HepG2 (cell line): ENCODE results near the gene EMC8. TPM values are rescaled to one million over a fixed set of nuclear protein-coding genes. Genes with fewer than 3 reads are reported as not detected.

Source experiments
- CCDC6 ChIP-seq: sonication (generic); formaldehyde crosslinking; IDR thresholded peaks from 2 replicates; pipeline ENCODE4 v1.8.1; 2022; ENCODE audit warnings: mild to moderate bottlenecking, missing genetic modification reagents, moderate library complexity
- CREB3 ChIP-seq: sonication (generic); formaldehyde crosslinking; IDR thresholded peaks from 2 replicates; pipeline ENCODE4 v1.5.0; 2020; ENCODE audit warnings: missing genetic modification reagents
- ETV6 ChIP-seq: sonication (generic); formaldehyde crosslinking; conservative IDR thresholded peaks from 2 replicates; pipeline ENCODE4 v1.4.0; 2020; ENCODE audit warnings: missing genetic modification reagents
- GMEB2 ChIP-seq: IDR thresholded peaks from 2 replicates; pipeline ENCODE4 v1.6.1; 2016; ENCODE audit warnings: missing biosample characterization, missing genetic modification reagents, low read depth
- HOXA3 ChIP-seq: sonication (generic); formaldehyde crosslinking; IDR thresholded peaks from 2 replicates; pipeline ENCODE4 v1.5.0; 2020; ENCODE audit warnings: missing genetic modification reagents
- KLF9 ChIP-seq: IDR thresholded peaks from 2 replicates; pipeline ENCODE4 v1.6.1; 2016; ENCODE audit warnings: low read depth
- MYNN ChIP-seq: sonication (generic); formaldehyde crosslinking; IDR thresholded peaks from 2 replicates; pipeline ENCODE4 v1.4.0; 2020; ENCODE audit warnings: mild to moderate bottlenecking, low read depth, missing genetic modification reagents
- RXRB ChIP-seq: IDR thresholded peaks from 2 replicates; pipeline ENCODE4 v1.6.1; 2016; ENCODE audit warnings: borderline replicate concordance, missing genetic modification reagents, missing compliant biosample characterization
- SIN3A ChIP-seq: IDR thresholded peaks from 2 replicates; pipeline ENCODE4 v1.6.1; 2011; ENCODE audit warnings: low read depth, mild to moderate bottlenecking, control low read depth, low read length, borderline replicate concordance
- ZMYM2 ChIP-seq: sonication (generic); formaldehyde crosslinking; IDR thresholded peaks from 2 replicates; pipeline ENCODE4 v1.8.0; 2022; ENCODE audit warnings: mild to moderate bottlenecking, missing genetic modification reagents
- ZMYM4 ChIP-seq: sonication (generic); formaldehyde crosslinking; IDR thresholded peaks from 2 replicates; pipeline ENCODE4 v1.8.1; 2023; ENCODE audit warnings: mild to moderate bottlenecking, missing genetic modification reagents
- ZNF460 ChIP-seq: sonication (generic); formaldehyde crosslinking; IDR thresholded peaks from 2 replicates; pipeline ENCODE4 v1.5.1; 2020; ENCODE audit warnings: missing genetic modification reagents, mild to moderate bottlenecking, borderline replicate concordance
- ZNF619 ChIP-seq: sonication (generic); formaldehyde crosslinking; IDR thresholded peaks from 2 replicates; pipeline ENCODE4 v1.4.0; 2020; ENCODE audit warnings: mild to moderate bottlenecking, missing genetic modification reagents
- ZNF639 ChIP-seq: conservative IDR thresholded peaks from 2 replicates; pipeline ENCODE4 v1.6.1; 2018; ENCODE audit warnings: missing genetic modification reagents
- ZNF672 ChIP-seq: sonication (generic); formaldehyde crosslinking; IDR thresholded peaks from 2 replicates; pipeline ENCODE4 v1.8.1; 2022; ENCODE audit warnings: missing genetic modification reagents
- polyA plus RNA-seq, 8 experiments: library from polyadenylated mRNA; depleted of rRNA in 3 of 8; stranded (reverse) in 7 of 8; unstranded in 1 of 8; fragments of >200 nt; fragmentation: Illumina TruSeq in 4 of 8; extraction: Trizol in 4 of 8; gene quantifications; 2 replicates each; pipeline versions ENCODE4 v1.2.1 to v1.2.3, GENCODE V29; 2011 to 2016; ENCODE audit warnings: low read depth in 4 of 8, missing spikeins in 1 of 8, mixed read lengths in 1 of 8; ENCODE audit not compliant: insufficient read depth in 1 of 8
- total RNA-seq, 5 experiments: library from RNA; depleted of rRNA; stranded (reverse); fragments of >200 nt; fragmentation: Illumina TruSeq; extraction: Trizol; gene quantifications; 2 replicates each; pipeline ENCODE4 v1.2.3, GENCODE V29; 2016; ENCODE audit warnings: low read depth in 1 of 5
- TF ChIP-seq, protein P1 (sequence below): sonication (generic); formaldehyde crosslinking; IDR thresholded peaks from 2 replicates; pipeline ENCODE4 v1.4.0; 2020; ENCODE audit warnings: missing genetic modification reagents, borderline replicate concordance
- TF ChIP-seq, protein P2 (sequence below): sonication (generic); formaldehyde crosslinking; conservative IDR thresholded peaks from 2 replicates; pipeline ENCODE4 v1.4.0; 2020; ENCODE audit warnings: mild to moderate bottlenecking, missing genetic modification reagents, moderate library complexity

The EMC8 gene
- total and polyA plus RNA-seq, 2 of the 13 experiments (the other 11 are each of a cell fraction or from before 2014, with no cell fraction given): 55.0 to 76.0 TPM

- TF ChIP-seq SIN3A (0 out of 2 replicates have a peak, but pooled peaks have one; percentile 48), ZNF460 (CRISPR knock-in tag) (peak; percentile 98), ETV6 (CRISPR knock-in tag) (0 out of 2 replicates have a peak, but pooled peaks have one; percentile 17), CREB3 (CRISPR knock-in tag) (no peak), ZMYM2 (peak; percentile 89), ZNF672 (CRISPR knock-in tag) (no peak), KLF9 (CRISPR knock-in tag) (no peak), HOXA3 (CRISPR knock-in tag) (0 out of 2 replicates have a peak, but pooled peaks have one; percentile 12), MYNN (CRISPR knock-in tag) (0 out of 2 replicates have a peak, but pooled peaks have one; percentile 17), GMEB2 (CRISPR knock-in tag) (no peak), ZNF619 (no peak), RXRB (peak; percentile 51; the same call in 1 of the 2 replicates), CCDC6 (CRISPR knock-in tag) (0 out of 2 replicates have a peak, but pooled peaks have one; percentile 16), ZNF639 (CRISPR knock-in tag) (peak; percentile 40; the same call in 1 of the 2 replicates), ZMYM4 (CRISPR knock-in tag) (0 out of 2 replicates have a peak, but pooled peaks have one; percentile 38)
- TF ChIP-seq, protein P1, sequence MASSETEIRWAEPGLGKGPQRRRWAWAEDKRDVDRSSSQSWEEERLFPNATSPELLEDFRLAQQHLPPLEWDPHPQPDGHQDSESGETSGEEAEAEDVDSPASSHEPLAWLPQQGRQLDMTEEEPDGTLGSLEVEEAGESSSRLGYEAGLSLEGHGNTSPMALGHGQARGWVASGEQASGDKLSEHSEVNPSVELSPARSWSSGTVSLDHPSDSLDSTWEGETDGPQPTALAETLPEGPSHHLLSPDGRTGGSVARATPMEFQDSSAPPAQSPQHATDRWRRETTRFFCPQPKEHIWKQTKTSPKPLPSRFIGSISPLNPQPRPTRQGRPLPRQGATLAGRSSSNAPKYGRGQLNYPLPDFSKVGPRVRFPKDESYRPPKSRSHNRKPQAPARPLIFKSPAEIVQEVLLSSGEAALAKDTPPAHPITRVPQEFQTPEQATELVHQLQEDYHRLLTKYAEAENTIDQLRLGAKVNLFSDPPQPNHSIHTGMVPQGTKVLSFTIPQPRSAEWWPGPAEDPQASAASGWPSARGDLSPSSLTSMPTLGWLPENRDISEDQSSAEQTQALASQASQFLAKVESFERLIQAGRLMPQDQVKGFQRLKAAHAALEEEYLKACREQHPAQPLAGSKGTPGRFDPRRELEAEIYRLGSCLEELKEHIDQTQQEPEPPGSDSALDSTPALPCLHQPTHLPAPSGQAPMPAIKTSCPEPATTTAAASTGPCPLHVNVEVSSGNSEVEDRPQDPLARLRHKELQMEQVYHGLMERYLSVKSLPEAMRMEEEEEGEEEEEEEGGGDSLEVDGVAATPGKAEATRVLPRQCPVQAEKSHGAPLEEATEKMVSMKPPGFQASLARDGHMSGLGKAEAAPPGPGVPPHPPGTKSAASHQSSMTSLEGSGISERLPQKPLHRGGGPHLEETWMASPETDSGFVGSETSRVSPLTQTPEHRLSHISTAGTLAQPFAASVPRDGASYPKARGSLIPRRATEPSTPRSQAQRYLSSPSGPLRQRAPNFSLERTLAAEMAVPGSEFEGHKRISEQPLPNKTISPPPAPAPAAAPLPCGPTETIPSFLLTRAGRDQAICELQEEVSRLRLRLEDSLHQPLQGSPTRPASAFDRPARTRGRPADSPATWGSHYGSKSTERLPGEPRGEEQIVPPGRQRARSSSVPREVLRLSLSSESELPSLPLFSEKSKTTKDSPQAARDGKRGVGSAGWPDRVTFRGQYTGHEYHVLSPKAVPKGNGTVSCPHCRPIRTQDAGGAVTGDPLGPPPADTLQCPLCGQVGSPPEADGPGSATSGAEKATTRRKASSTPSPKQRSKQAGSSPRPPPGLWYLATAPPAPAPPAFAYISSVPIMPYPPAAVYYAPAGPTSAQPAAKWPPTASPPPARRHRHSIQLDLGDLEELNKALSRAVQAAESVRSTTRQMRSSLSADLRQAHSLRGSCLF (CRISPR knock-in tag): no peak
- TF ChIP-seq, protein P2, sequence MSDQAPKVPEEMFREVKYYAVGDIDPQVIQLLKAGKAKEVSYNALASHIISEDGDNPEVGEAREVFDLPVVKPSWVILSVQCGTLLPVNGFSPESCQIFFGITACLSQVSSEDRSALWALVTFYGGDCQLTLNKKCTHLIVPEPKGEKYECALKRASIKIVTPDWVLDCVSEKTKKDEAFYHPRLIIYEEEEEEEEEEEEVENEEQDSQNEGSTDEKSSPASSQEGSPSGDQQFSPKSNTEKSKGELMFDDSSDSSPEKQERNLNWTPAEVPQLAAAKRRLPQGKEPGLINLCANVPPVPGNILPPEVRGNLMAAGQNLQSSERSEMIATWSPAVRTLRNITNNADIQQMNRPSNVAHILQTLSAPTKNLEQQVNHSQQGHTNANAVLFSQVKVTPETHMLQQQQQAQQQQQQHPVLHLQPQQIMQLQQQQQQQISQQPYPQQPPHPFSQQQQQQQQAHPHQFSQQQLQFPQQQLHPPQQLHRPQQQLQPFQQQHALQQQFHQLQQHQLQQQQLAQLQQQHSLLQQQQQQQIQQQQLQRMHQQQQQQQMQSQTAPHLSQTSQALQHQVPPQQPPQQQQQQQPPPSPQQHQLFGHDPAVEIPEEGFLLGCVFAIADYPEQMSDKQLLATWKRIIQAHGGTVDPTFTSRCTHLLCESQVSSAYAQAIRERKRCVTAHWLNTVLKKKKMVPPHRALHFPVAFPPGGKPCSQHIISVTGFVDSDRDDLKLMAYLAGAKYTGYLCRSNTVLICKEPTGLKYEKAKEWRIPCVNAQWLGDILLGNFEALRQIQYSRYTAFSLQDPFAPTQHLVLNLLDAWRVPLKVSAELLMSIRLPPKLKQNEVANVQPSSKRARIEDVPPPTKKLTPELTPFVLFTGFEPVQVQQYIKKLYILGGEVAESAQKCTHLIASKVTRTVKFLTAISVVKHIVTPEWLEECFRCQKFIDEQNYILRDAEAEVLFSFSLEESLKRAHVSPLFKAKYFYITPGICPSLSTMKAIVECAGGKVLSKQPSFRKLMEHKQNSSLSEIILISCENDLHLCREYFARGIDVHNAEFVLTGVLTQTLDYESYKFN (CRISPR knock-in tag): peak; percentile 41
These were observed 1.0 kb downstream of the EMC8 start (continued) for GRCh38 chr16:85798283-85798776.
